Activated CD8-positive, alpha-beta memory T cell treated with anti-CD3 and anti-CD28 coated beads, Interleukin-2, amount 50 U/mL, for 48 hours (primary cell): ENCODE measurements around the gene ESRRG.

Experiments
- DNase-seq: peaks from one replicate; pipeline ENCODE4 v3.0.0-alpha.2; 2020

ESRRG gene

GRCh38 chr1:216702170-216702569, 21.1 kb downstream of the ESRRG start:
- no peak for DNase-seq

- no peak for DNase-seq
Measured at GRCh38 chr1:216700779-216701178, 22.4 kb downstream of the ESRRG start.

- no peak for DNase-seq
Measured at GRCh38 chr1:216691710-216692109, 31.5 kb downstream of the ESRRG start.

- no peak for DNase-seq
Measured at GRCh38 chr1:216690603-216691002, 32.6 kb downstream of the ESRRG start.

- DNase-seq = no peak
Measured at GRCh38 chr1:216688127-216688657, 35.0 kb downstream of the ESRRG start.

GRCh38 chr1:216686860-216687766, 36.1 kb downstream of the ESRRG start:
- no peak for DNase-seq

GRCh38 chr1:216682752-216683151, 40.5 kb downstream of the ESRRG start:
- no peak for DNase-seq

GRCh38 chr1:216679108-216679507, 44.1 kb downstream of the ESRRG start:
- DNase-seq = no peak

- no peak for DNase-seq
Measured at GRCh38 chr1:216670118-216670883, 52.9 kb downstream of the ESRRG start.

GRCh38 chr1:216666441-216666840, 56.8 kb downstream of the ESRRG start:
- no peak for DNase-seq

- no peak for DNase-seq
Measured at GRCh38 chr1:216665856-216666255, 57.4 kb downstream of the ESRRG start.

- DNase-seq = no peak
Measured at GRCh38 chr1:216665406-216665805, 57.8 kb downstream of the ESRRG start.

GRCh38 chr1:216662681-216663080, 60.5 kb downstream of the ESRRG start:
- no peak for DNase-seq

GRCh38 chr1:216660561-216660960, 62.7 kb downstream of the ESRRG start:
- DNase-seq = no peak

GRCh38 chr1:216653001-216653400, 70.2 kb downstream of the ESRRG start:
- DNase-seq = no peak

- DNase-seq = no peak
Measured at GRCh38 chr1:216651826-216652418, 71.3 kb downstream of the ESRRG start.

GRCh38 chr1:216643176-216643575, 80.1 kb downstream of the ESRRG start:
- DNase-seq = no peak

- no peak for DNase-seq
Measured at GRCh38 chr1:216641669-216642460, 81.4 kb downstream of the ESRRG start.

GRCh38 chr1:216640100-216640499, 83.1 kb downstream of the ESRRG start:
- DNase-seq = no peak

- DNase-seq = no peak
Measured at GRCh38 chr1:216632980-216633379, 90.2 kb downstream of the ESRRG start.

GRCh38 chr1:216630532-216630931, 92.7 kb downstream of the ESRRG start:
- DNase-seq = no peak

- DNase-seq = no peak
Measured at GRCh38 chr1:216627252-216627651, 96.0 kb downstream of the ESRRG start.
